WTC11 (cell line): Measurements from ENCODE around the gene PDZRN3. TPM values are rescaled to one million over a fixed set of nuclear protein-coding genes. Genes with fewer than 3 reads are reported as not detected.

Experiments
- ATAC-seq: fragments of 200-7000 bp; cut with Tn5 transposase; 2 replicates; pipeline ENCODE4 v1.10.0; 2021; ENCODE audit warnings: mild to moderate bottlenecking, moderate library complexity
- CTCF ChIA-PET: fragments of 300-600 bp; sonication (Branson Sonifier 250); formaldehyde crosslinking; loops from one replicate; lab custom pipeline; 2021; ENCODE audit warnings: antibody characterized with exemption; lab: Charles Lee
- POLR2A ChIA-PET: fragments of 350-600 bp; sonication (Branson Sonifier 250); formaldehyde crosslinking; loops from one replicate; lab custom pipeline; 2021; ENCODE audit warnings: antibody characterized with exemption; lab: Charles Lee
- DNase-seq: peaks from one replicate; pipeline ENCODE4 v3.0.0; 2021; ENCODE audit warnings: low spot score
- H3K27ac Mint-ChIP-seq: 2 replicates; pipeline ENCODE4 v1.8.0; 2021; ENCODE audit warnings: mixed read lengths
- H3K27me3 Mint-ChIP-seq: 2 replicates; pipeline ENCODE4 v1.8.0; 2021; ENCODE audit warnings: low read depth, mild to moderate bottlenecking, moderate library complexity, mixed read lengths
- H3K36me3 Mint-ChIP-seq: 2 replicates; pipeline ENCODE4 v1.8.0; 2021; ENCODE audit warnings: mixed read lengths
- H3K4me1 Mint-ChIP-seq: 2 replicates; pipeline ENCODE4 v1.8.0; 2022; ENCODE audit warnings: mixed read lengths
- H3K4me3 Mint-ChIP-seq: 2 replicates; pipeline ENCODE4 v1.8.0; 2021; ENCODE audit warnings: mild to moderate bottlenecking, moderate library complexity, mixed read lengths
- H3K9me3 Mint-ChIP-seq: 2 replicates; pipeline ENCODE4 v1.8.0; 2021; ENCODE audit warnings: mixed read lengths
- ATF2 ChIP-seq: sonication (generic); formaldehyde crosslinking; IDR thresholded peaks from 2 replicates; pipeline ENCODE4 v1.8.1; 2022; ENCODE audit warnings: low read depth, missing genetic modification reagents, borderline replicate concordance
- ATF6 ChIP-seq: sonication (generic); formaldehyde crosslinking; IDR thresholded peaks from 2 replicates; pipeline ENCODE4 v1.8.1; 2023; ENCODE audit warnings: mild to moderate bottlenecking, missing genetic modification reagents
- ESRRA ChIP-seq: sonication (generic); formaldehyde crosslinking; IDR thresholded peaks from 2 replicates; pipeline ENCODE4 v1.8.1; 2022; ENCODE audit warnings: mild to moderate bottlenecking, missing genetic modification reagents, borderline replicate concordance
- FOXK1 ChIP-seq: sonication (generic); formaldehyde crosslinking; IDR thresholded peaks from 2 replicates; pipeline ENCODE4 v1.8.0; 2022; ENCODE audit warnings: mild to moderate bottlenecking, moderate library complexity, missing genetic modification reagents
- MLX ChIP-seq: sonication (generic); formaldehyde crosslinking; IDR thresholded peaks from 2 replicates; pipeline ENCODE4 v1.8.1; 2023; ENCODE audit warnings: mild to moderate bottlenecking, missing genetic modification reagents, moderate library complexity
- MYBL2 ChIP-seq: sonication (generic); formaldehyde crosslinking; IDR thresholded peaks from 2 replicates; pipeline ENCODE4 v1.8.1; 2023; ENCODE audit warnings: mild to moderate bottlenecking, moderate library complexity, missing genetic modification reagents
- SP1 ChIP-seq: sonication (generic); formaldehyde crosslinking; conservative IDR thresholded peaks from 2 replicates; pipeline ENCODE4 v1.8.1; 2022; ENCODE audit warnings: missing genetic modification reagents
- TEAD1 ChIP-seq: sonication (generic); formaldehyde crosslinking; IDR thresholded peaks from 2 replicates; pipeline ENCODE4 v1.8.0; 2022; ENCODE audit warnings: mild to moderate bottlenecking, missing genetic modification reagents
- TEAD4 ChIP-seq: sonication (generic); formaldehyde crosslinking; IDR thresholded peaks from 2 replicates; pipeline ENCODE4 v1.8.0; 2022; ENCODE audit warnings: mild to moderate bottlenecking, missing genetic modification reagents
- USF1 ChIP-seq: sonication (generic); formaldehyde crosslinking; IDR thresholded peaks from 2 replicates; pipeline ENCODE4 v1.8.0; 2022; ENCODE audit warnings: mild to moderate bottlenecking, missing genetic modification reagents
- ZSCAN18 ChIP-seq: fragments of 250-450 bp; sonication (Bioruptor Pico); IDR thresholded peaks from 2 replicates; pipeline ENCODE4 v2.1.2; 2022; ENCODE audit warnings: mild to moderate bottlenecking, moderate library complexity
- total RNA-seq: library from RNA; stranded (reverse); gene quantifications from 3 replicates; pipeline ENCODE4 v1.2.3, GENCODE V29; 2021
- TF ChIP-seq, protein P1 (sequence below): fragments of 200-600 bp; IDR thresholded peaks from 2 replicates; pipeline ENCODE4 v1.8.0; 2022; ENCODE audit warnings: antibody characterized with exemption

PDZRN3 gene
- total RNA-seq, 1 experiment from 2014 or later: 9.5 TPM

- H3K4me3 Mint-ChIP-seq: no peak overlapping the region
- CTCF ChIA-PET: interaction anchor here (2.3 kb wide), 1 partner anchor 101 kb away, joined by 7 read pairs; no protein-coding TSS in a partner anchor
Measured at GRCh38 chr3:73609315-73609641, 15.5 kb downstream of the PDZRN3 start.

More at GRCh38 chr3:73609315-73609641, 15.5 kb downstream of the PDZRN3 start:
- Mint-ChIP-seq H3K27ac (no peak overlapping the region), H3K27me3 (no peaks in the 10 kb centered on the region), H3K9me3 (no peaks in the 10 kb centered on the region)
- TF ChIP-seq ATF2 (no peak), USF1 (CRISPR knock-in tag) (no peak), TEAD1 (no peak), MYBL2 (CRISPR knock-in tag) (no peak), SP1 (CRISPR knock-in tag) (no peak), MLX (CRISPR knock-in tag) (no peak), ZSCAN18 (no peak), ATF6 (CRISPR knock-in tag) (no peak), TEAD4 (CRISPR knock-in tag) (no peak), ESRRA (no peak), FOXK1 (CRISPR knock-in tag) (no peak)
- TF ChIP-seq, protein P1, sequence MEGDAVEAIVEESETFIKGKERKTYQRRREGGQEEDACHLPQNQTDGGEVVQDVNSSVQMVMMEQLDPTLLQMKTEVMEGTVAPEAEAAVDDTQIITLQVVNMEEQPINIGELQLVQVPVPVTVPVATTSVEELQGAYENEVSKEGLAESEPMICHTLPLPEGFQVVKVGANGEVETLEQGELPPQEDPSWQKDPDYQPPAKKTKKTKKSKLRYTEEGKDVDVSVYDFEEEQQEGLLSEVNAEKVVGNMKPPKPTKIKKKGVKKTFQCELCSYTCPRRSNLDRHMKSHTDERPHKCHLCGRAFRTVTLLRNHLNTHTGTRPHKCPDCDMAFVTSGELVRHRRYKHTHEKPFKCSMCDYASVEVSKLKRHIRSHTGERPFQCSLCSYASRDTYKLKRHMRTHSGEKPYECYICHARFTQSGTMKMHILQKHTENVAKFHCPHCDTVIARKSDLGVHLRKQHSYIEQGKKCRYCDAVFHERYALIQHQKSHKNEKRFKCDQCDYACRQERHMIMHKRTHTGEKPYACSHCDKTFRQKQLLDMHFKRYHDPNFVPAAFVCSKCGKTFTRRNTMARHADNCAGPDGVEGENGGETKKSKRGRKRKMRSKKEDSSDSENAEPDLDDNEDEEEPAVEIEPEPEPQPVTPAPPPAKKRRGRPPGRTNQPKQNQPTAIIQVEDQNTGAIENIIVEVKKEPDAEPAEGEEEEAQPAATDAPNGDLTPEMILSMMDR: no peak
- TF ChIP-seq, all 79 proteins: peak for 0
- Mint-ChIP-seq H3K4me1 (peaks cover 11% of the 10 kb centered on the region), H3K36me3 (no peaks in the 10 kb centered on the region)
- POLR2A ChIA-PET: no interaction called here
- DNase-seq (no peak), ATAC-seq (no peak)
